Colonic mucosa (tissue), 4 donors: Measurements from ENCODE around the gene HNF1B. TPM values are rescaled to one million over a fixed set of nuclear protein-coding genes. Genes with fewer than 3 reads are reported as not detected.

ENCODE experiments used
- DNase-seq: peaks from one replicate; pipeline ENCODE4 v3.0.0-alpha.2; 2020
- H3K27ac ChIP-seq: fragments of 200-600 bp; one replicate; pipeline ENCODE4 v1.8.0; 2021
- H3K27me3 ChIP-seq: fragments of 200-600 bp; one replicate; pipeline ENCODE4 v1.8.0; 2021
- H3K36me3 ChIP-seq: fragments of 200-600 bp; one replicate; pipeline ENCODE4 v1.8.0; 2021
- H3K4me1 ChIP-seq: fragments of 200-600 bp; one replicate; pipeline ENCODE4 v1.8.0; 2021; ENCODE audit warnings: mild to moderate bottlenecking
- H3K4me3 ChIP-seq: fragments of 200-600 bp; one replicate; pipeline ENCODE4 v1.8.0; 2021
- H3K9ac ChIP-seq, 2 donors: one replicate each; pipeline ENCODE4 v1.7.0; 2013; ENCODE audit warnings: control low read depth in 2 of 2, low read depth in 2 of 2, low read length in 2 of 2
- H3K9me3 ChIP-seq: fragments of 200-600 bp; one replicate; pipeline ENCODE4 v1.8.0; 2021
- CTCF ChIP-seq: fragments of 200-600 bp; IDR thresholded peaks from one replicate; pipeline ENCODE4 v1.8.0; 2022; ENCODE audit warnings: antibody characterized with exemption, mild to moderate bottlenecking
- intact Hi-C: fragments of 100-400 bp; cut with DNase I; formaldehyde crosslinking; loops from one replicate; pipeline ENCODE4 v1.14.1; 2022
- total RNA-seq, 2 donors: library from RNA; stranded (reverse); fragmentation: NEBNext Ultra II Directional in 1 of 2; extraction: Animal tissue kit (Norgen Biotek cat#: 25700) in 1 of 2; gene quantifications; one replicate each; pipeline ENCODE4 v1.2.1, GENCODE V29; 2021
- donor health status: healthy.
- donor health status: DM: no; HTN: no; CAD: no.
- donor health status: DM: no; HTN: no; CAD: no.

The HNF1B gene
- total RNA-seq, 2 donors from 2014 or later = 28.0 to 34.8 TPM

GRCh38 chr17:37694734-37695133, 50.1 kb downstream of the HNF1B start:
- Histone ChIP-seq H3K4me3 (no peak overlapping the region), H3K36me3 (no peaks in the 10 kb centered on the region), H3K4me1 (no peaks in the 10 kb centered on the region), H3K9me3 (no peaks in the 10 kb centered on the region), H3K27ac (no peak overlapping the region), H3K9ac (no peak overlapping the region), H3K27me3 (no peaks in the 10 kb centered on the region)
- DNase-seq = no peak
- no peak for TF ChIP-seq CTCF
- intact Hi-C loops = no loop called here

GRCh38 chr17:37693328-37693727, 51.5 kb downstream of the HNF1B start:
- no peak overlapping the region for H3K27ac ChIP-seq
- H3K4me1 ChIP-seq = no peaks in the 10 kb centered on the region
- intact Hi-C loops = no loop called here
- TF ChIP-seq CTCF = no peak
- no peaks in the 10 kb centered on the region for H3K36me3 ChIP-seq
- DNase-seq = no peak
- H3K9me3 ChIP-seq = no peaks in the 10 kb centered on the region
- H3K9ac ChIP-seq = no peak overlapping the region
- H3K4me3 ChIP-seq = no peak overlapping the region
- H3K27me3 ChIP-seq = no peaks in the 10 kb centered on the region

- no peaks in the 10 kb centered on the region for H3K36me3 ChIP-seq
- H3K27me3 ChIP-seq = no peaks in the 10 kb centered on the region
- H3K27ac ChIP-seq = no peak overlapping the region
- no peak overlapping the region for H3K4me3 ChIP-seq
- TF ChIP-seq CTCF = no peak
- no peaks in the 10 kb centered on the region for H3K4me1 ChIP-seq
- H3K9me3 ChIP-seq = no peaks in the 10 kb centered on the region
- DNase-seq = no peak
- intact Hi-C loops = no loop called here
- no peak overlapping the region for H3K9ac ChIP-seq
Measured at GRCh38 chr17:37691807-37692206, 53.1 kb downstream of the HNF1B start.

GRCh38 chr17:37689317-37689716, 55.5 kb downstream of the HNF1B start:
- H3K27ac ChIP-seq = no peak overlapping the region
- DNase-seq = no peak
- intact Hi-C loops = no loop called here

GRCh38 chr17:37683454-37683984, 61.3 kb downstream of the HNF1B start:
- Histone ChIP-seq H3K36me3 (no peaks in the 10 kb centered on the region), H3K4me1 (no peaks in the 10 kb centered on the region), H3K4me3 (no peak overlapping the region), H3K27ac (no peak overlapping the region), H3K9ac (peak overlapping the region in 1 of 2 donors; percentile 22), H3K9me3 (no peaks in the 10 kb centered on the region), H3K27me3 (no peaks in the 10 kb centered on the region)
- peak; percentile 59 for DNase-seq
- intact Hi-C loops = no loop called here
- no peak for TF ChIP-seq CTCF

More at GRCh38 chr17:37689317-37689716, 55.5 kb downstream of the HNF1B start:
- Histone ChIP-seq H3K9ac (no peak overlapping the region), H3K36me3 (no peaks in the 10 kb centered on the region), H3K9me3 (no peaks in the 10 kb centered on the region), H3K4me1 (no peaks in the 10 kb centered on the region), H3K4me3 (no peak overlapping the region), H3K27me3 (no peaks in the 10 kb centered on the region)
- no peak for TF ChIP-seq CTCF
